ENCODE data around the gene SPATS2L.

Gene SPATS2L

DNA sequence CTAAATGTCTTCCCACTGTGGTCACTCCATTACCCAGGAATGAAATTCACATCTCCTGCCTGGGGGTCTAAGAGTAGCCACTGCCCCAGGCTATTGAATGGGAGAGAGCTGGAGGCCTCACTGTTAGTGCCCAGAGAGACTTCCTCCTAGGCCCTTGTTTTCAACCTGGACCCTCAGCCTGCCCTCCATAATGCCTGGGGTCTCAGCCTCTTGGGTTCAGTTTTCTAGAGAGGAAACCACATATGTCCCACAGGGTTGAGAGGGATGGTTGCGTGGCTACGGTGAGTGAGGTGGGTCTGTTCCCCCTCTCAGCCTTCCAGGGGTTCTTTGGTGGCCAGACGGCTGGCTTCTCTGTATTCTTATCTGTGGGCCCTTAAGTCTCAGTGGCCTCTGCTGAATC, 43.4 kb downstream of the SPATS2L start:
- no peak overlapping the region for H3K27ac ChIP-seq
- CTCF ChIA-PET, result interaction anchor here (0.7 kb wide), 1 partner anchor 213 kb away, joined by 3 read pairs; no protein-coding TSS in a partner anchor
- POLR2A ChIA-PET (ENCODE audit: low non-redundant PET), result no interaction called here
- TF ChIP-seq, protein P1, sequence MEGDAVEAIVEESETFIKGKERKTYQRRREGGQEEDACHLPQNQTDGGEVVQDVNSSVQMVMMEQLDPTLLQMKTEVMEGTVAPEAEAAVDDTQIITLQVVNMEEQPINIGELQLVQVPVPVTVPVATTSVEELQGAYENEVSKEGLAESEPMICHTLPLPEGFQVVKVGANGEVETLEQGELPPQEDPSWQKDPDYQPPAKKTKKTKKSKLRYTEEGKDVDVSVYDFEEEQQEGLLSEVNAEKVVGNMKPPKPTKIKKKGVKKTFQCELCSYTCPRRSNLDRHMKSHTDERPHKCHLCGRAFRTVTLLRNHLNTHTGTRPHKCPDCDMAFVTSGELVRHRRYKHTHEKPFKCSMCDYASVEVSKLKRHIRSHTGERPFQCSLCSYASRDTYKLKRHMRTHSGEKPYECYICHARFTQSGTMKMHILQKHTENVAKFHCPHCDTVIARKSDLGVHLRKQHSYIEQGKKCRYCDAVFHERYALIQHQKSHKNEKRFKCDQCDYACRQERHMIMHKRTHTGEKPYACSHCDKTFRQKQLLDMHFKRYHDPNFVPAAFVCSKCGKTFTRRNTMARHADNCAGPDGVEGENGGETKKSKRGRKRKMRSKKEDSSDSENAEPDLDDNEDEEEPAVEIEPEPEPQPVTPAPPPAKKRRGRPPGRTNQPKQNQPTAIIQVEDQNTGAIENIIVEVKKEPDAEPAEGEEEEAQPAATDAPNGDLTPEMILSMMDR (conservative IDR thresholded peaks at IDR 0.05; ENCODE audit: low read depth), result no peak
- DNase-seq (ENCODE audit: low spot score), result no peak

DNA sequence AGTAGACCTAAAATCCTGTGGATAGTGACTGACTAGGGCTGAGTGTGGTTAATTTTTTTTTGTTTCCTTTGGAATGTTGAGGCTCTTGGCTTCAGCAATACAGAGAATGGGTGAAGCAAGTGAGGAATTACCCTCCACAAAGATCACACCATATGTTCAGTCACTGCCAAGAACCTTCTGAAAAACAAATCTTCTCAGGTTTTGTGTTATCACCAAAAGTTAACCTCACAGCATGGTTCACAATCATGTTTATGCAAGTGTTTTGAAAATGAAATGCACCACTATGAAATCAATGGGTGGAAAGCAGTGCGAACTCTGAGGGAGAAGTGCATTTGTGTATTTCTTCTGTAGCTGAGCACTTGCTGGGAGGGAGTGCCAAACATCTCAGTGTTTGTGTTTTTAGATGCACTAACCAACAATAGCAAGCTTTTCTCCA, 44.4 kb downstream of the SPATS2L start:
- no peak for DNase-seq (ENCODE audit: low spot score)
- no peak overlapping the region for H3K27ac ChIP-seq
- TF ChIP-seq, protein P1 (conservative IDR thresholded peaks at IDR 0.05; ENCODE audit: low read depth), result no peak
- ChIA-PET POLR2A (ENCODE audit: low non-redundant PET) (no interaction called here), CTCF (no interaction called here)

DNA sequence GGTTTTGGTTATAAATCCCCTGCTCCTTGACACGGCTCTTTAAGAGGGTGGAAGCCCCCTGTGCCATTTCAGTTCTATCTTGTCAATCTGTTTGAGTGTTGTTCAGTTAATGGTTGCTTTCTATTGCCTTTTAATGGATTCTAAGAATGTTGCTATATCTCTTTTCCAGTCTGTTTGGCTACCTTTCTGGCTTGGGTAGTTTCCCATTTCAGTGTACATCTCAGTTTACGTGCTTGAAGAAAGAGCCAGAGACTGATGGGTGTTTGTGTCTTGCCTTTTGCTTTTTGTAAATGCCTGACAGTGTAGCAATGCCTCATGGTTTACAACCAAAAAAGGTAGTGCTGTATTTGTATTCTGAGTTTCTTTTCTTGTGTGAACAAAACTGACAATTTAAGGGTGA, 45.3 kb downstream of the SPATS2L start:
- ChIA-PET POLR2A (ENCODE audit: low non-redundant PET) (no interaction called here), CTCF (no interaction called here)
- DNase-seq (ENCODE audit: low spot score), result no peak

GRCh38 chr2:200352636-200353035, 46.1 kb downstream of the SPATS2L start:
- H3K27ac ChIP-seq, result no peak overlapping the region
- POLR2A ChIA-PET (ENCODE audit: low non-redundant PET), result no interaction called here
- CTCF ChIA-PET, result no interaction called here
- TF ChIP-seq, protein P1 (conservative IDR thresholded peaks at IDR 0.05; ENCODE audit: low read depth), result no peak
- DNase-seq (ENCODE audit: low spot score), result peak; percentile 59

More for the DNA sequence above, 45.3 kb downstream of the SPATS2L start:
- TF ChIP-seq, protein P1 (conservative IDR thresholded peaks at IDR 0.05; ENCODE audit: low read depth), result no peak
- H3K27ac ChIP-seq, result no peak overlapping the region

- TF ChIP-seq, protein P1 (conservative IDR thresholded peaks at IDR 0.05; ENCODE audit: low read depth), result no peak
- H3K27ac ChIP-seq, result no peak overlapping the region
- POLR2A ChIA-PET (ENCODE audit: low non-redundant PET), result no interaction called here
- CTCF ChIA-PET, result no interaction called here
- no peak for DNase-seq (ENCODE audit: low spot score)
Measured at GRCh38 chr2:200353120-200353519, 46.6 kb downstream of the SPATS2L start.

DNA sequence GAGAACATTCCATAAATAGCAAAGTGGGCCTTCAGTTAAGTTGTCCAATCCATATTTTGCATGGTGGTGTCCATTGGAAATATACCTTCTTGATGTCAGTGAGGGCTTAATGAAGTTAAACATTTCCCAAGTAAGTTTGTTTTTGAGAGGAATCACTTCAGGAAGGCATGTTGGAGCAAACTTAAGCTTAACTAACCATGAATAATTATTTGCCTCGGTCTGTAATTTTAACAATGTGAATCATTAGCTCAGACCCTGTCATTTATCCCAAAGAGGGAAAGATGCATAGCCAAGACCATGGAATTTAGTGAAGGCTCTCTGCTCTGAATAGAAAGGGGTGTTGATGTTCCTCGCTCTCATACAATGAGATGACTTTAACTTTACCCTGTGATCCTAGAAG, 47.4 kb downstream of the SPATS2L start:
- CTCF ChIA-PET, result no interaction called here
- TF ChIP-seq, protein P1 (conservative IDR thresholded peaks at IDR 0.05; ENCODE audit: low read depth), result no peak
- POLR2A ChIA-PET (ENCODE audit: low non-redundant PET), result no interaction called here
- DNase-seq (ENCODE audit: low spot score), result no peak
- no peak overlapping the region for H3K27ac ChIP-seq

Measured in RWPE1 (cell line).